C4-2B (cell line): ENCODE data around the gene ZFP64.

ENCODE experiments used
- ZFX ChIP-seq: fragments of 450-650 bp; IDR thresholded peaks from 2 replicates; pipeline ENCODE4 v1.6.1; 2017
- TF ChIP-seq, protein P1 (sequence below): fragments of 450-650 bp; conservative IDR thresholded peaks from 2 replicates; pipeline ENCODE4 v1.5.1; 2017; ENCODE audit warnings: mild to moderate bottlenecking

DNA sequence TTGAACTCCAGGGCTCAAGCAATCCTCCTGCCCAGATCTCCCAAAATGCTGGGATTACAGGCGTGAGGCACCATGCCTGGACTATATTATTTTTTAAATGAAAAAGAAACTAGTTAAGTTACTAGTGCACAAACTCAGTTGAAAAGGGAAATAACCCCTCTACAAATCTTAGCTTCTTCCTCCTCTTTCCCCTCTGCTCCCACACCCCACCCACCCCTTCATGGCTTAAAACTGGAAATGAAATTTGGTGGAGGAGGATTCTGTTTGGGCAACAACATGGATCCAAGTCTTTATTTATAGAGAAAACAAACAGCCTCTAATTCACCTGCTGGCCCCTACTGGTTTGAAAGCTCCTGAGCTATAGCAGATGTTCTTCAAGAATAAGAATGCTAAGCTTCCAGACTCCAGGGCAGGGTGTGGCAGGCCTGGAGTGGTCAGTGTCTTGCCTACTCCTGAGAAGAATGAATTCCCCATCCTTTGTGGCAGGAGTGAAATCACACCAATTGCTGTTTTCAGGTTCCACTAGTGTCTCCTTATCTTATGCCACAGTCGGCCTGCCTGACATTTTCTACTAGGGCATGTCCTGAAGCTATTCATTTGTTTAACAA lies 73.5 kb downstream of the ZFP64 start:
- TF ChIP-seq, protein P1, sequence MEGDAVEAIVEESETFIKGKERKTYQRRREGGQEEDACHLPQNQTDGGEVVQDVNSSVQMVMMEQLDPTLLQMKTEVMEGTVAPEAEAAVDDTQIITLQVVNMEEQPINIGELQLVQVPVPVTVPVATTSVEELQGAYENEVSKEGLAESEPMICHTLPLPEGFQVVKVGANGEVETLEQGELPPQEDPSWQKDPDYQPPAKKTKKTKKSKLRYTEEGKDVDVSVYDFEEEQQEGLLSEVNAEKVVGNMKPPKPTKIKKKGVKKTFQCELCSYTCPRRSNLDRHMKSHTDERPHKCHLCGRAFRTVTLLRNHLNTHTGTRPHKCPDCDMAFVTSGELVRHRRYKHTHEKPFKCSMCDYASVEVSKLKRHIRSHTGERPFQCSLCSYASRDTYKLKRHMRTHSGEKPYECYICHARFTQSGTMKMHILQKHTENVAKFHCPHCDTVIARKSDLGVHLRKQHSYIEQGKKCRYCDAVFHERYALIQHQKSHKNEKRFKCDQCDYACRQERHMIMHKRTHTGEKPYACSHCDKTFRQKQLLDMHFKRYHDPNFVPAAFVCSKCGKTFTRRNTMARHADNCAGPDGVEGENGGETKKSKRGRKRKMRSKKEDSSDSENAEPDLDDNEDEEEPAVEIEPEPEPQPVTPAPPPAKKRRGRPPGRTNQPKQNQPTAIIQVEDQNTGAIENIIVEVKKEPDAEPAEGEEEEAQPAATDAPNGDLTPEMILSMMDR, result no peak
- TF ChIP-seq ZFX, result no peak
